Measurements from ENCODE around the gene UQCR11. TPM values are rescaled to one million over a fixed set of nuclear protein-coding genes. Genes with fewer than 3 reads are reported as not detected.
A peak's percentile ranks its signal among the peaks of the same experiment; 100 is the strongest.

The UQCR11 gene
- total RNA-seq, 1 donor from 2014 or later: 203 TPM

- peaks cover 8% of the 10 kb centered on the region for H3K36me3 Mint-ChIP-seq (ENCODE audit: unreplicated experiment)
- H3K27ac Mint-ChIP-seq (ENCODE audit: unreplicated experiment): no peak overlapping the region
- peaks cover 20% of the 10 kb centered on the region for H3K4me1 Mint-ChIP-seq (ENCODE audit: unreplicated experiment)
- TF ChIP-seq, protein P1, sequence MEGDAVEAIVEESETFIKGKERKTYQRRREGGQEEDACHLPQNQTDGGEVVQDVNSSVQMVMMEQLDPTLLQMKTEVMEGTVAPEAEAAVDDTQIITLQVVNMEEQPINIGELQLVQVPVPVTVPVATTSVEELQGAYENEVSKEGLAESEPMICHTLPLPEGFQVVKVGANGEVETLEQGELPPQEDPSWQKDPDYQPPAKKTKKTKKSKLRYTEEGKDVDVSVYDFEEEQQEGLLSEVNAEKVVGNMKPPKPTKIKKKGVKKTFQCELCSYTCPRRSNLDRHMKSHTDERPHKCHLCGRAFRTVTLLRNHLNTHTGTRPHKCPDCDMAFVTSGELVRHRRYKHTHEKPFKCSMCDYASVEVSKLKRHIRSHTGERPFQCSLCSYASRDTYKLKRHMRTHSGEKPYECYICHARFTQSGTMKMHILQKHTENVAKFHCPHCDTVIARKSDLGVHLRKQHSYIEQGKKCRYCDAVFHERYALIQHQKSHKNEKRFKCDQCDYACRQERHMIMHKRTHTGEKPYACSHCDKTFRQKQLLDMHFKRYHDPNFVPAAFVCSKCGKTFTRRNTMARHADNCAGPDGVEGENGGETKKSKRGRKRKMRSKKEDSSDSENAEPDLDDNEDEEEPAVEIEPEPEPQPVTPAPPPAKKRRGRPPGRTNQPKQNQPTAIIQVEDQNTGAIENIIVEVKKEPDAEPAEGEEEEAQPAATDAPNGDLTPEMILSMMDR (IDR thresholded peaks at IDR 0.05): no peak
- H3K27me3 Mint-ChIP-seq (ENCODE audit: unreplicated experiment): no peaks in the 10 kb centered on the region
- no peaks in the 10 kb centered on the region for H3K9me3 Mint-ChIP-seq (ENCODE audit: unreplicated experiment)
- DNase-seq (ENCODE audit: extremely low spot score, unreplicated experiment): no peak
- H3K4me3 Mint-ChIP-seq (ENCODE audit: unreplicated experiment): no peak overlapping the region
Measured at GRCh38 chr19:1601613-1602064, 3.6 kb downstream of the UQCR11 start.

DNA sequence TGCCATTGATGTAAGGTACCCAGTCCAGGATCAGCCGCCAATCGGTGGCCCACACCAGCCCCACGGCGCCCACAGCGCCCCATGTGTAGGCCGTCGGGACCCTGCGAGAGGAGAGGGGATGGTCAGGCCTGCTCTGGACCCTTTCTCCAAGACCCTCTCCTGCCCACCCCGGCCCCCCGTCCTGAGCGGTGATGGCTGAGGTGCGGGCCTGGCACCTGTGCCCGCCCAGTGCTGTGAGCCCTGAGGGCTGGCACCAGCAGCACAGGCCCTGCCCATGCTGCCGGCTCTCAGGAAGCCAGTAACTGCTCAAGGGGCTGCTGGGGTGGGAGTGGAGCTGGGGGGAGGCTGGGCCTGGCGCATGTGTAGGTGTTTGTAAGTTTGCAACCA lies 5.8 kb downstream of the UQCR11 start:
- H3K27ac Mint-ChIP-seq (ENCODE audit: unreplicated experiment): no peak overlapping the region
- TF ChIP-seq, protein P1 (IDR thresholded peaks at IDR 0.05): no peak
- DNase-seq (ENCODE audit: extremely low spot score, unreplicated experiment): no peak
- H3K9me3 Mint-ChIP-seq (ENCODE audit: unreplicated experiment): no peaks in the 10 kb centered on the region
- H3K36me3 Mint-ChIP-seq (ENCODE audit: unreplicated experiment): peaks cover 10% of the 10 kb centered on the region
- H3K4me1 Mint-ChIP-seq (ENCODE audit: unreplicated experiment): peaks cover 11% of the 10 kb centered on the region
- H3K27me3 Mint-ChIP-seq (ENCODE audit: unreplicated experiment): no peaks in the 10 kb centered on the region
- H3K4me3 Mint-ChIP-seq (ENCODE audit: unreplicated experiment): no peak overlapping the region

DNA sequence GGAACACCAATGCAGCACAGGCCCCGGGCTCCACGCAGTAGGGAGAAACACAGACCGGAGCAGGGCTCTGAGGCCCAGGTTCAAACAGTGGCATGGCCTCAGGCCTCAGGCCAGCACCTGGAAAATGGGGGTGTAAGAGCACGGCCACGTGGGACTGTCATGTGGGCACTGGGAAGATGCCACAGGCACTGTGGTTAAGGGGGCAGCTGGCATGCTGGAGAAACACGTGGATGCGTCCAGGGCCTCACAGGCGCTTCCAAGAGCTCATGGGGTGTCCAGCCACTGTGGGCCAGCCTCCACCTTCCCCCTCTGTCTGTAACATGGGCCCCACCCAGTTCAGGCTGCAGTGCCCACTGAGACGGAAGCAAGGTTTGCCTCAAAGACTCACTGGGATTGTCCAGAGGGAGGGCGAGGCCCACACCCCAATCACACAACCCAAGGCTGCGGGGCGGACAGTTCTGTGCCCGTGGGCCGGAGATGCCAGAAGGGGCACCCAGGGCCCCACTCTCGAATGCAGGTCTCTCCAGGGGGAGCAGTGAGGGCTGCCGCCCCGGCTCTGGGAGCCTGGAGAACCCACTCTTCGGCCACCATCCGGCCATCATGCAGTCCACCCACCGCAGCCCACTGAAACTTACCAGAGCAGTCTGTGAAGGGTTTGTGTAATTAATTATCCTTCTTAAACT lies 6.3 kb downstream of the UQCR11 start:
- Mint-ChIP-seq H3K27me3 (ENCODE audit: unreplicated experiment) (no peaks in the 10 kb centered on the region), H3K4me3 (ENCODE audit: unreplicated experiment) (no peak overlapping the region), H3K4me1 (ENCODE audit: unreplicated experiment) (peaks cover 5% of the 10 kb centered on the region), H3K9me3 (ENCODE audit: unreplicated experiment) (no peaks in the 10 kb centered on the region), H3K36me3 (ENCODE audit: unreplicated experiment) (peaks cover 10% of the 10 kb centered on the region), H3K27ac (ENCODE audit: unreplicated experiment) (no peak overlapping the region)
- DNase-seq (ENCODE audit: extremely low spot score, unreplicated experiment): no peak
- TF ChIP-seq, protein P1 (IDR thresholded peaks at IDR 0.05): no peak

DNA sequence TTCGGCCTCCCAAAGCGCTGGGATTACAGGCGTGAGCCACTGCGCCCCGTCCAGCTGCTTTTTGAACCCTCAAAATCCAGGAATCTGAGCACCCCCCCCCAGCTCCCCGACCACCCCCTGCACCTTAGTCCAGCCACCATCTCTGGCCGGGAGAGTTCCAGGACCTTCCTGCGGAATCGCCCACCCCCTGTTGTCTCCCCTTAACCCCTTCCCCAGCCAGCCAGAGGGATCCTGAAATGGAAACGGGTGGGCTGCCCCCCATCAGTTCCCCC lies 11.8 kb downstream of the UQCR11 start:
- Mint-ChIP-seq H3K9me3 (ENCODE audit: unreplicated experiment) (no peaks in the 10 kb centered on the region), H3K27ac (ENCODE audit: unreplicated experiment) (peak overlapping the region; percentile 93), H3K4me3 (ENCODE audit: unreplicated experiment) (no peak overlapping the region), H3K36me3 (ENCODE audit: unreplicated experiment) (peaks cover 9% of the 10 kb centered on the region), H3K4me1 (ENCODE audit: unreplicated experiment) (peaks cover 20% of the 10 kb centered on the region), H3K27me3 (ENCODE audit: unreplicated experiment) (no peaks in the 10 kb centered on the region)
- DNase-seq (ENCODE audit: extremely low spot score, unreplicated experiment): no peak
- TF ChIP-seq, protein P1 (IDR thresholded peaks at IDR 0.05): no peak

- TF ChIP-seq, protein P1 (IDR thresholded peaks at IDR 0.05): no peak
- peaks cover 23% of the 10 kb centered on the region for H3K4me1 Mint-ChIP-seq (ENCODE audit: unreplicated experiment)
- peak within 1 kb of the TSS; percentile 93 for H3K27ac Mint-ChIP-seq (ENCODE audit: unreplicated experiment)
- DNase-seq (ENCODE audit: extremely low spot score, unreplicated experiment): peak; percentile 99
- H3K4me3 Mint-ChIP-seq (ENCODE audit: unreplicated experiment): peak within 1 kb of the TSS; percentile 89
- peaks cover 9% of the 10 kb centered on the region for H3K36me3 Mint-ChIP-seq (ENCODE audit: unreplicated experiment)
- H3K9me3 Mint-ChIP-seq (ENCODE audit: unreplicated experiment): no peaks in the 10 kb centered on the region
- H3K27me3 Mint-ChIP-seq (ENCODE audit: unreplicated experiment): no peaks in the 10 kb centered on the region
Measured at GRCh38 chr19:1592755-1593500, 12.3 kb downstream of the UQCR11 start, which contains the start of gene MBD3. Gene MBD3, minus strand, starts transcription at chr19:1592865. Its CDS starts 234 bp downstream, at chr19:1592631.
